SU-DHL-6 (cell line): ENCODE data around the gene PAX5.

Experiments used
- EZH2phosphoT487 ChIP-seq: fragments of 200-600 bp; sonication (generic), shearing (Covaris generic); conservative IDR thresholded peaks from 2 replicates; pipeline ENCODE4 v1.6.1; 2018; ENCODE audit warnings: mild to moderate bottlenecking, antibody characterized with exemption, low read length, moderate library complexity, mixed read lengths
- TF ChIP-seq, protein P1 (sequence below): fragments of 200-600 bp; sonication (generic); IDR thresholded peaks from one replicate; pipeline ENCODE4 v1.5.1; 2017; ENCODE audit warnings: antibody characterized with exemption, mild to moderate bottlenecking, low read length, moderate library complexity; ENCODE audit not compliant: insufficient read depth, poor library complexity, severe bottlenecking

- TF ChIP-seq, protein P1, sequence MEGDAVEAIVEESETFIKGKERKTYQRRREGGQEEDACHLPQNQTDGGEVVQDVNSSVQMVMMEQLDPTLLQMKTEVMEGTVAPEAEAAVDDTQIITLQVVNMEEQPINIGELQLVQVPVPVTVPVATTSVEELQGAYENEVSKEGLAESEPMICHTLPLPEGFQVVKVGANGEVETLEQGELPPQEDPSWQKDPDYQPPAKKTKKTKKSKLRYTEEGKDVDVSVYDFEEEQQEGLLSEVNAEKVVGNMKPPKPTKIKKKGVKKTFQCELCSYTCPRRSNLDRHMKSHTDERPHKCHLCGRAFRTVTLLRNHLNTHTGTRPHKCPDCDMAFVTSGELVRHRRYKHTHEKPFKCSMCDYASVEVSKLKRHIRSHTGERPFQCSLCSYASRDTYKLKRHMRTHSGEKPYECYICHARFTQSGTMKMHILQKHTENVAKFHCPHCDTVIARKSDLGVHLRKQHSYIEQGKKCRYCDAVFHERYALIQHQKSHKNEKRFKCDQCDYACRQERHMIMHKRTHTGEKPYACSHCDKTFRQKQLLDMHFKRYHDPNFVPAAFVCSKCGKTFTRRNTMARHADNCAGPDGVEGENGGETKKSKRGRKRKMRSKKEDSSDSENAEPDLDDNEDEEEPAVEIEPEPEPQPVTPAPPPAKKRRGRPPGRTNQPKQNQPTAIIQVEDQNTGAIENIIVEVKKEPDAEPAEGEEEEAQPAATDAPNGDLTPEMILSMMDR = no peak
- no peak for TF ChIP-seq EZH2phosphoT487
Observed at GRCh38 chr9:36865731-36866635, 168.1 kb downstream of the PAX5 start.
